Tibial nerve (tissue), 4 donors: ENCODE results near the gene NFATC1.

Source experiments
- CTCF ChIP-seq, 5 experiments: fragments of 200-600 bp in 3 of 5; fragments of 450-650 bp in 2 of 5; sonication (generic) in 3 of 5; IDR thresholded peaks; one replicate each; pipeline ENCODE4 v1.5.1; 2016 to 2019; ENCODE audit warnings: antibody characterized with exemption in 5 of 5, mild to moderate bottlenecking in 3 of 5, moderate library complexity in 2 of 5
- EP300 ChIP-seq, 2 donors: sonication (generic); formaldehyde crosslinking; IDR thresholded peaks; one replicate each; pipeline ENCODE4 v1.6.1; 2017; ENCODE audit warnings: antibody characterized with exemption in 2 of 2, mild to moderate bottlenecking in 1 of 2
- POLR2A ChIP-seq, 2 donors: fragments of 450-650 bp; IDR thresholded peaks; one replicate each; pipeline ENCODE4 v1.6.1; 2017; ENCODE audit warnings: antibody characterized with exemption in 2 of 2, mild to moderate bottlenecking in 2 of 2, moderate library complexity in 2 of 2

- TF ChIP-seq CTCF (IDR thresholded peaks at IDR 0.05) (no peak), POLR2A (IDR thresholded peaks at IDR 0.05) (no peak), EP300 (IDR thresholded peaks at IDR 0.05) (no peak)
These were observed 179.3 kb downstream of the NFATC1 start for GRCh38 chr18:79574938-79575525.
